HCT116 (cell line): ENCODE results near the gene POLR3GL. TPM values are rescaled to one million over a fixed set of nuclear protein-coding genes. Genes with fewer than 3 reads are reported as not detected.

Source experiments
- ATAC-seq: fragments of 200-7000 bp; cut with Tn5 transposase; 2 replicates; pipeline ENCODE4 v1.9.1; 2020; ENCODE audit warnings: mild to moderate bottlenecking, moderate library complexity
- BruUV-seq: library from RNA; stranded (reverse); fragments of 400-500 nt; replicated peaks from 2 replicates; lab custom pipeline; 2021; lab: Mats Ljungman, UMichigan
- CTCF ChIA-PET: fragments of 300-600 bp; sonication (Branson Sonifier 250); formaldehyde crosslinking; loops from one replicate; lab custom pipeline; 2021; ENCODE audit warnings: antibody characterized with exemption; lab: Charles Lee
- POLR2A ChIA-PET: fragments of 300-600, 350-600 bp; sonication (Branson Sonifier 250); formaldehyde crosslinking; loops from one replicate; lab custom pipeline; 2021; ENCODE audit warnings: antibody characterized with exemption; lab: Charles Lee
- RAD21 ChIA-PET, 2 experiments: fragments of 300-600 bp; sonication (Branson Sonifier 250); formaldehyde crosslinking; loops; one replicate each; lab custom pipeline; 2023; ENCODE audit warnings: low total read pairs in 2 of 2; ENCODE audit not compliant: uncharacterized antibody in 2 of 2, unreplicated experiment in 2 of 2, low non-redundant PET in 1 of 2; lab: Charles Lee
- DNase-seq: peaks from one replicate; pipeline ENCODE4 v3.0.0-alpha.2; 2010; ENCODE audit warnings: low read depth, low spot score
- H2AFZ ChIP-seq: fragments of 200-600 bp; shearing (Covaris generic), sonication (generic); 2 replicates; pipeline ENCODE4 v1.6.1; 2017; ENCODE audit warnings: low read depth, mixed run types, mixed read lengths, antibody characterized with exemption, low read length; ENCODE audit not compliant: poor library complexity, severe bottlenecking
- H3K27ac ChIP-seq: 2 replicates; pipeline ENCODE4 v1.5.1; 2012; ENCODE audit warnings: low read depth, low read length
- H3K27me3 ChIP-seq: fragments of 200-600 bp; sonication (generic); 2 replicates; pipeline ENCODE4 v1.6.1; 2016; ENCODE audit warnings: mixed run types, low read length, mixed read lengths; ENCODE audit not compliant: insufficient read depth
- H3K36me3 ChIP-seq, 2 experiments: fragments of 200-500 bp in 1 of 2; fragments of 200-600 bp in 1 of 2; sonication (Bioruptor generic) in 1 of 2; sonication (generic) in 1 of 2; 2 replicates each; pipeline versions ENCODE4 v1.5.1 to v1.6.1; 2014 to 2016; ENCODE audit warnings: low read length in 2 of 2, inconsistent platforms in 1 of 2, mixed read lengths in 1 of 2, mixed run types in 1 of 2; ENCODE audit not compliant: insufficient read depth in 2 of 2, control insufficient read depth in 1 of 2
- H3K4me1 ChIP-seq, 2 experiments: fragments of 200-600 bp in 1 of 2; sonication (generic) in 1 of 2; 2 replicates each; pipeline versions ENCODE4 v1.5.1 to v1.6.1; 2012 to 2017; ENCODE audit warnings: low read length in 2 of 2, inconsistent platforms in 1 of 2, mild to moderate bottlenecking in 1 of 2, mixed read lengths in 1 of 2, mixed run types in 1 of 2, moderate library complexity in 1 of 2; ENCODE audit not compliant: insufficient read depth in 2 of 2, control insufficient read depth in 1 of 2
- H3K4me2 ChIP-seq: fragments of 200-600 bp; sonication (generic); 2 replicates; pipeline ENCODE4 v1.6.1; 2017; ENCODE audit warnings: mixed run types, low read length, mixed read lengths
- H3K4me3 ChIP-seq, 2 experiments: fragments of 200-600 bp in 1 of 2; sonication (generic) in 1 of 2; replicated peaks in 1 of 2; 2 replicates each; pipeline ENCODE4 v1.5.1; 2011 to 2016; ENCODE audit warnings: low read length in 2 of 2, control low read depth in 1 of 2, low read depth in 1 of 2, mild to moderate bottlenecking in 1 of 2, mixed read lengths in 1 of 2, mixed run types in 1 of 2
- H3K79me2 ChIP-seq: fragments of 200-600 bp; sonication (generic); 2 replicates; pipeline ENCODE4 v1.6.1; 2017; ENCODE audit warnings: mild to moderate bottlenecking, mixed run types, low read length, moderate library complexity, mixed read lengths; ENCODE audit not compliant: insufficient read depth
- H3K9ac ChIP-seq: fragments of 200-600 bp; sonication (generic); 2 replicates; pipeline ENCODE4 v1.6.1; 2016; ENCODE audit warnings: low read length, mixed read lengths
- H3K9me2 ChIP-seq: fragments of 200-600 bp; sonication (generic), shearing (Covaris generic); 2 replicates; pipeline ENCODE4 v1.6.1; 2017; ENCODE audit warnings: mixed run types, mild to moderate bottlenecking, moderate library complexity; ENCODE audit not compliant: insufficient read depth
- H3K9me3 ChIP-seq, 2 experiments: fragments of 200-500 bp in 1 of 2; fragments of 200-600 bp in 1 of 2; sonication (Bioruptor generic) in 1 of 2; sonication (generic) in 1 of 2; 2 replicates each; pipeline ENCODE4 v1.6.1; 2014 to 2017; ENCODE audit warnings: low read length in 2 of 2, mixed read lengths in 2 of 2, inconsistent platforms in 1 of 2, low read depth in 1 of 2, mild to moderate bottlenecking in 1 of 2, mixed run types in 1 of 2, moderate library complexity in 1 of 2; ENCODE audit not compliant: control insufficient read depth in 1 of 2, insufficient read depth in 1 of 2
- H4K20me1 ChIP-seq: fragments of 200-600 bp; sonication (generic), shearing (Covaris generic); 2 replicates; pipeline ENCODE4 v1.6.1; 2017; ENCODE audit warnings: mixed run types, mild to moderate bottlenecking, moderate library complexity; ENCODE audit not compliant: insufficient read depth
- CBX3 ChIP-seq: IDR thresholded peaks from 2 replicates; pipeline ENCODE4 v1.6.1; 2012; ENCODE audit warnings: low read depth
- CEBPB ChIP-seq: IDR thresholded peaks from 2 replicates; pipeline ENCODE4 v1.6.1; 2012; ENCODE audit warnings: low read depth
- EGR1 ChIP-seq: IDR thresholded peaks from 2 replicates; pipeline ENCODE4 v1.6.1; 2012; ENCODE audit warnings: low read depth
- EZH2 ChIP-seq: fragments of 200-600 bp; sonication (generic); IDR thresholded peaks from 2 replicates; pipeline ENCODE4 v1.6.1; 2017; ENCODE audit warnings: antibody characterized with exemption, mixed run types
- EZH2phosphoT487 ChIP-seq: fragments of 200-600 bp; IDR thresholded peaks from 2 replicates; pipeline ENCODE4 v1.6.1; 2018; ENCODE audit warnings: antibody characterized with exemption, borderline replicate concordance
- FOSL1 ChIP-seq: IDR thresholded peaks from 2 replicates; pipeline ENCODE4 v1.6.1; 2012; ENCODE audit warnings: low read depth
- JUND ChIP-seq: IDR thresholded peaks from 2 replicates; pipeline ENCODE4 v1.6.1; 2012
- MAX ChIP-seq: IDR thresholded peaks from 2 replicates; pipeline ENCODE4 v1.6.1; 2012
- POLR2A ChIP-seq: IDR thresholded peaks from 2 replicates; pipeline ENCODE4 v1.7.0; 2011; ENCODE audit warnings: borderline replicate concordance; ENCODE audit not compliant: insufficient read depth, insufficient read length; ENCODE audit errors: extremely low read depth
- SIN3A ChIP-seq: IDR thresholded peaks from 2 replicates; pipeline ENCODE4 v1.6.1; 2012; ENCODE audit warnings: low read depth
- TCF7L2 ChIP-seq: IDR thresholded peaks from 2 replicates; pipeline ENCODE4 v1.7.0; 2011; ENCODE audit warnings: borderline replicate concordance, inconsistent platforms; ENCODE audit not compliant: insufficient read depth, insufficient read length; ENCODE audit errors: extremely low read depth
- YY1 ChIP-seq: IDR thresholded peaks from 2 replicates; pipeline ENCODE4 v1.6.1; 2011; ENCODE audit warnings: low read length, low read depth, moderate library complexity, mild to moderate bottlenecking; ENCODE audit not compliant: insufficient replicate concordance; ENCODE audit errors: extremely low read depth
- ZBTB33 ChIP-seq: IDR thresholded peaks from 2 replicates; pipeline ENCODE4 v1.6.1; 2011; ENCODE audit warnings: mild to moderate bottlenecking, low read length, moderate library complexity; ENCODE audit not compliant: insufficient replicate concordance; ENCODE audit errors: extremely low read depth
- ZFX ChIP-seq: fragments of 450-650 bp; IDR thresholded peaks from 2 replicates; pipeline ENCODE4 v1.6.1; 2017
- ZNF274 ChIP-seq: fragments of 200-500 bp; sonication (Bioruptor generic); IDR thresholded peaks from 2 replicates; pipeline ENCODE4 v1.6.1; 2014; ENCODE audit warnings: mild to moderate bottlenecking, low read depth, low read length, inconsistent platforms
- intact Hi-C: fragments of 100-400 bp; cut with micrococcal nuclease; formaldehyde crosslinking; loops from 2 replicates; pipeline ENCODE4 v1.10.0; 2022
- total RNA-seq: library from RNA; stranded (reverse); gene quantifications from one replicate; pipeline ENCODE4 v1.2.1, GENCODE V29; 2021; ENCODE audit not compliant: unreplicated experiment

POLR3GL gene
- total RNA-seq, 1 experiment from 2014 or later, result 17.9 TPM

GRCh38 chr1:145926686-145927062 is 37.8 kb upstream of the POLR3GL start:
- CTCF ChIA-PET, result interaction anchor here (1.3 to 2.1 kb wide), 5 partner anchors 12 to 81 kb away, joined by 4 to 11 read pairs (median 6); partner anchors contain the start of genes ANKRD34A, PIAS3 and POLR3GL
- BruUV-seq, result TSS peak; percentile 80

GRCh38 chr1:145927063-145927886 is 37.2 kb upstream of the POLR3GL start, which contains the start of gene RBM8A:
RBM8A (minus strand) TSS chr1:145927484; CDS start chr1:145927426, 58 bp downstream.
- ChIA-PET CTCF (interaction anchor here (1.0 to 2.1 kb wide), 9 partner anchors 8 to 80 kb away, joined by 3 to 11 read pairs (median 5); partner anchors contain the start of genes ANKRD34A, LIX1L, PIAS3 and POLR3GL), POLR2A (interaction anchor here (0.6 to 2.1 kb wide), 20 partner anchors 8 to 646 kb away, joined by 3 to 22 read pairs (median 4); partner anchors contain the start of genes ANKRD34A, ANKRD35, LIX1L and PEX11B), RAD21 (interaction anchor here (0.6 to 1.5 kb wide), 5 partner anchors 31 to 115 kb away, joined by 3 to 7 read pairs (median 4); partner anchors contain the start of genes LIX1L (in 1 of the 2) and NUDT17 (in 1 of the 2))
- Histone ChIP-seq H2AFZ (no peak within 1 kb of the TSS), H3K27me3 (no peaks in the 10 kb centered on the region), H3K79me2 (peaks cover 16% of the 10 kb centered on the region), H4K20me1 (no peaks in the 10 kb centered on the region), H3K4me2 (peak within 1 kb of the TSS; percentile 81), H3K36me3 (peaks cover 6 to 7% of the 10 kb centered on the region in 2 experiments; a peak in 3 of 4 replicates), H3K9me3 (no peaks in the 10 kb centered on the region), H3K27ac (peak within 1 kb of the TSS; percentile 99), H3K4me3 (peak within 1 kb of the TSS; percentile 86 to 88), H3K4me1 (peaks cover 9 to 18% of the 10 kb centered on the region in 2 experiments; a peak in 3 of 4 replicates), H3K9me2 (no peaks in the 10 kb centered on the region), H3K9ac (peak within 1 kb of the TSS; percentile 97)
- ATAC-seq (peak; percentile 97), DNase-seq (peak; percentile 98)
- intact Hi-C loops, result no loop called here
- BruUV-seq, result no TSS peak
- peak; percentile 87 for TF ChIP-seq POLR2A
- TF ChIP-seq ZBTB33, result no peak
- no peak for TF ChIP-seq EZH2phosphoT487
- peak; percentile 97 for TF ChIP-seq YY1
- TF ChIP-seq ZNF274, result no peak
- peak; percentile 80 for TF ChIP-seq SIN3A
- TF ChIP-seq ZFX, result 0 out of 2 replicates have a peak, but pooled peaks have one; percentile 22
- TF ChIP-seq MAX, result peak; percentile 78
- TF ChIP-seq EZH2, result no peak
- peak; percentile 17 for TF ChIP-seq TCF7L2
- peak; percentile 13; the same call in 1 of the 2 replicates for TF ChIP-seq JUND
- TF ChIP-seq FOSL1, result peak; percentile 11; the same call in 1 of the 2 replicates
- TF ChIP-seq CEBPB, result no peak
- peak; percentile 80 for TF ChIP-seq EGR1

More at GRCh38 chr1:145926686-145927062, 37.8 kb upstream of the POLR3GL start:
- DNase-seq, result no peak
- Histone ChIP-seq H4K20me1 (no peaks in the 10 kb centered on the region), H3K9me3 (no peaks in the 10 kb centered on the region), H3K4me3 (peak overlapping the region; percentile 86 to 88), H3K4me1 (peaks cover 9 to 18% of the 10 kb centered on the region in 2 experiments; a peak in 3 of 4 replicates), H3K27me3 (no peaks in the 10 kb centered on the region), H3K9me2 (no peaks in the 10 kb centered on the region), H3K4me2 (peak overlapping the region; percentile 81), H3K27ac (peak overlapping the region; percentile 99), H3K9ac (peak overlapping the region; percentile 97), H3K79me2 (peaks cover 16% of the 10 kb centered on the region), H3K36me3 (peaks cover 6 to 8% of the 10 kb centered on the region in 2 experiments; a peak in 3 of 4 replicates), H2AFZ (no peak overlapping the region)
- ChIA-PET RAD21 (interaction anchor here in 1 of 2 experiments (1.5 kb wide), 1 partner anchor 35 kb away, joined by 5 read pairs; no protein-coding TSS in a partner anchor), POLR2A (interaction anchor here (0.9 to 2.1 kb wide), 12 partner anchors 10 to 125 kb away, joined by 3 to 22 read pairs (median 6); partner anchors contain the start of genes ANKRD34A, ANKRD35, LIX1L and PIAS3)
- ATAC-seq, result peak; percentile 31
- intact Hi-C loops, result no loop called here
- TF ChIP-seq FOSL1 (no peak), CBX3 (peak; percentile 4; the same call in 1 of the 2 replicates)
